GM19324 (cell line): ENCODE measurements around the gene TBC1D1.

Source experiments
- ATAC-seq: cut with Tn5 transposase; IDR thresholded peaks from one replicate; pipeline ENCODE4 v1.9.1; 2021; ENCODE audit warnings: mild to moderate bottlenecking, moderate library complexity; ENCODE audit not compliant: unreplicated experiment, low FRiP score

Gene TBC1D1

GRCh38 chr4:38136604-38137003 is 245.7 kb downstream of the TBC1D1 start:
- ATAC-seq, result no peak

GRCh38 chr4:38137080-38137479 is 246.2 kb downstream of the TBC1D1 start:
- ATAC-seq, result no peak

GRCh38 chr4:38138363-38138762 is 247.5 kb downstream of the TBC1D1 start:
- ATAC-seq, result no peak

GRCh38 chr4:38139187-38139586 is 248.3 kb downstream of the TBC1D1 start:
- no peak for ATAC-seq

GRCh38 chr4:38140643-38141203 is 249.8 kb downstream of the TBC1D1 start:
- ATAC-seq, result no peak

GRCh38 chr4:38141808-38142500 is 251.1 kb downstream of the TBC1D1 start:
- ATAC-seq, result no peak

GRCh38 chr4:38144031-38144430 is 253.1 kb downstream of the TBC1D1 start:
- ATAC-seq, result no peak

GRCh38 chr4:38145033-38145678 is 254.3 kb downstream of the TBC1D1 start:
- no peak for ATAC-seq

- no peak for ATAC-seq
Observed at GRCh38 chr4:38145741-38146140, 254.9 kb downstream of the TBC1D1 start.

GRCh38 chr4:38146383-38146782 is 255.5 kb downstream of the TBC1D1 start:
- ATAC-seq, result no peak

- no peak for ATAC-seq
Observed at GRCh38 chr4:38149472-38149996, 258.6 kb downstream of the TBC1D1 start.

GRCh38 chr4:38149997-38150671 is 259.2 kb downstream of the TBC1D1 start:
- ATAC-seq, result no peak

GRCh38 chr4:38150766-38151165 is 259.9 kb downstream of the TBC1D1 start:
- ATAC-seq, result no peak

- no peak for ATAC-seq
Observed at GRCh38 chr4:38151873-38152272, 261.0 kb downstream of the TBC1D1 start.

- no peak for ATAC-seq
Observed at GRCh38 chr4:38152305-38152704, 261.4 kb downstream of the TBC1D1 start.

- ATAC-seq, result no peak
Observed at GRCh38 chr4:38152721-38153386, 262.0 kb downstream of the TBC1D1 start.

- ATAC-seq, result no peak
Observed at GRCh38 chr4:38153387-38153760, 262.5 kb downstream of the TBC1D1 start.

GRCh38 chr4:38154252-38154651 is 263.4 kb downstream of the TBC1D1 start:
- no peak for ATAC-seq

GRCh38 chr4:38154681-38155588 is 264.1 kb downstream of the TBC1D1 start:
- ATAC-seq, result no peak
